Measurements from ENCODE around the gene CHRNA5.
A peak's percentile ranks its signal among the peaks of the same experiment; 100 is the strongest.
"Not testable (repeated sequence)": the region's sequence is repeated elsewhere in the genome, so short reads cannot be mapped to it uniquely, and the experiment has no call there.

Gene CHRNA5

DNA sequence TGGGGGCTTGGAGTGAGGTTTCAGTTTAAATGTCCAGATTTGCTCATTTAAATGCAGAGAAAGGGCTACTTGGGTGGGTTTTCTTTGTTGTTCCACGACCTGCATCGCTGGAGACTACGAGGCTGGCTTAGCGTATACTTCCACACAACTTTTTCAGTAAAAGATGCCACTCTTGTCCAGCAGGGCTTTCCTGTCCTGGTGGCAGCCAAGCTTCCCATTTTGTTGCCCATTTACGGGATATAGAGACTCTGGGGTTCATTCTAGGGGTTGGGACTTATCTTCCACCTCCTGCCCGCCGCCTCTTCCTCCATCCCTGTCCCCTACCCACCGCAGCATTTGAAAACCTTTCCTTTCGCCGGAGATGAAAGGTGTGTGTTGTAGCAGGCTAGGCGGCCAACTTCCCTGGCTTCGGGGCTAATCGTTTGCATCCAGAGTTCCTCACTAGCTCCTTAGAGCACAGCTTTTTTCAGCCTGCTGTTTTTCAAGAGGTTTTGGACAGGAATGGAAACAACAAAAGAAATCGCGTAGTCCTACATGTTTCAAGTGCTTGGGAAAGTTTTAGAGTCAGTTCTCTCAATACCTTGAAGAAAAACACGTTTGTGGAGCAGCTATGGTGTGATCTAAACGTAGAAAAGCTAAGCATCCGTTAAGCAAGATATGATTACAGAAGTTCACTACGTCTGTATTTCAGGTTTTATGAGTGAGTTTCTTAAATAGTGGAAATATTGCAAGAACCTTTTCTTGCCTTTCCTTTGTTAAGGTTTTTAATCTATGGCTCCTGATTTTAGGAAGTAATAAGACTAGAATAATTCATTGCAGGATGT lies 843 bp downstream of the CHRNA5 start:
- DNase-seq = no peak

DNA sequence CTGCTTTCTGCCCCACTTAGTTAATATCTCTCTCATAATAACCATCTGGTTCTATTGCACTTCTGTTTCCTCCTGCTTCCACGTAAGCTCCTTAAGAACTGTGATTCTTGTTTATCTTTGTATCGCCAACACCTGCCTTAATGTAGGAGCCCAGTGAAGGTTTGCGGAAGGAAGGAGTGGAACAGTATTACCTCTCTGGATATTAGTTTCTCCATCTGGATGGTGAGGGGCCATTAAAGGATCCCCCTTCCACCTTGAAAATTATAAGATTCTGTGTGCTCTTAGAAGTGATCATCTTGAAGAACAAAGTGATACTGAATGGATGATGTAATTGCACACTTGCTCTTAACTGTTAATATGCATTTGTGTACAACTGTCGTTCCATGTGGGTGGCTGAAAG lies 2.2 kb downstream of the CHRNA5 start:
- DNase-seq = no peak

DNA sequence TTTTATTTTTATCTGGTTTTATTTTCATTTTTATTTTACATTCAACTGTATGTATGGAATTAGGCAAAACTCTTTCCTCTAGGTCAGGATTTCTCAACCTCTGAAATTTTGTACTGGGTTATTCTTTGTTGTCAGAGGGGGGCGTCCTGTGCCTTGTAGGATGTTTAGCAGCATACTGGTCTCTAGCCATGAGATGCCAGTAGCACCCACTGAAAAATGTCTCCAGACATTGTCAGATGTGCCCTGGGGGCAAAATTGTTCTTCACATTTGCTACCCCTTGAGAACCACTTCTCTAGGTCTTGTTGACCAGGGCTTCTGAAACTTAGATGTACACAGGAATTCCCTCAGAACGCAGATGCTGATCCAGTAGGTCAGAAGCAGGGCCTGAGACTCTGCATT lies 5.4 kb downstream of the CHRNA5 start:
- no peak for DNase-seq

GRCh38 chr15:78571382-78571781 lies 6.1 kb downstream of the CHRNA5 start:
- DNase-seq = no peak

GRCh38 chr15:78573416-78573815 lies 8.1 kb downstream of the CHRNA5 start:
- no peak for DNase-seq

GRCh38 chr15:78574944-78575343 lies 9.6 kb downstream of the CHRNA5 start:
- DNase-seq = no peak

DNA sequence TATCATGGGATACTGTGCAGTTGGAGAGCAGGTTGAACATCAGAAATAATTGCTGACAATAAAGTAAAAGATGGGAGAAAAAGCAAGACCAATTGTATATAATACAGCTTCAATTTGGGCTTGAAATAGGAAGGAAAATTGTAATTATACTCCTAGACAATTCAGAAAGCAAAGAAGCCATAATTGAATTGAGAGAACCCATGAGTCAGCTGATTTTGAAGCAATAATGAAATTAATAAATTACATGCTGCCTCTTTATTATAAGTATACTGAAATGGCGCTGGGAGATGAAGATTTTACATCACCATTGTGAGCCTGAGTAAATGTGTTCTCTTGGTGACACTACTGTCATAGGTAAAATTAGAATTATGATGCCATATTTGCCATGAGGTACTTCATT lies 32.3 kb downstream of the CHRNA5 start:
- no peak for DNase-seq

DNA sequence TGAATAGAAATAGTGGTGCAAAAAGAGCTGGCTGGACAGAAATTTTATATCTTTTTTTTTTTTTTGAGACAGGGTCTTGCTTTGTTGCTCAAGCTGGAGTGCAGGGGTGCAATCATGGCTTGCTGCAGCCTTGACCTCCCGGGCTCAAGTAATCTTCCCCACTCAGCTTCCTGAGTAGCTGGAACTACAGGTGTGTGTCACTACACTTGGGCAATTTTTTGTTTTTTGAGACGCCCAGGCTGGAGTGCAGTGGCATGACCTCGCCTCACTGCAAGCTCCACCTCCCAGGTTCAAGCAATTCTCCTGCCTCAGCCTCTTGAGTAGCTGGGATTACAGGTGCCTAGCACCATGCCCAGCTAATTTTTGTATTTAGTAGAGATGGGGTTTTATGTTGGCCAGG lies 33.0 kb downstream of the CHRNA5 start:
- no peak for DNase-seq

DNA sequence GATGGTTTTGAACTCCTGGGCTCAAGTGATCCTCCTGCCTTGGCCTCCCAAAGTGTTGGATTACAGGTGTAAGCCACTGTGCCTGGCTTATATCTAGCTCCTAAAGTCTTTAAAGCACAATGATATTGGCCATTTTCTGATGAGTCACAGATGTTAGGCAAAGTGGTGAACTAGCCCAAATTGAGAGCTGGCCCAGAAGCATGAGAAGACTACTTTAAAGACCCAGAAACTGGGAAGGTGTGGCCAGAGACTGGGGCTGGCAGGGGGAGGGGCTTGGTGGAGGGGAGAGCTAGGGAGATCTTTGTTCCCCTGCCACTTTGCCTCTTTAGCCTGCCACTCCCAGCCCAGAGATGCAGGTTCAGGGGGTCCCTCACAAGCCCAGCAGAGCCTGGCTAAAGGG lies 33.9 kb downstream of the CHRNA5 start:
- DNase-seq = no peak

- no peak for DNase-seq
Observed at GRCh38 chr15:78603467-78603866, 38.1 kb downstream of the CHRNA5 start.

DNA sequence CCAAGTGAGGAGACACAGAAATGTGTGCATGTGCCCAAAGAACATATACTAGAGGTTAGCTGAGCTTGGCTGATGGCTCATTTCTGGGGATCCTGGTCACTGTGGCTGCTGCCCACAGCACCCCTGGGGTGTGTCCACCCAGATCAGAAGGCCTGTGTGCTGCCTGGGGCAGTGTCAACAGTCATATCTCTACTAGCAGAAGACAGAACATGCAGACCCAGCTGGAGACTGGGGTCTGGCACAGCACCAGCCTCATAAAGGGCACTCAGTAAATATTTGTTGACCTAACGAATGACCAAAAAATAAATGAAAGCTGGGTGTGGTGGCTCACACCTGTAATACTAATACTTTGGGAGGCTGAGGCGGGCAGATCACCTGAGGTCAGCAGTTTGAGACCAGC lies 39.1 kb downstream of the CHRNA5 start:
- no peak for DNase-seq

DNA sequence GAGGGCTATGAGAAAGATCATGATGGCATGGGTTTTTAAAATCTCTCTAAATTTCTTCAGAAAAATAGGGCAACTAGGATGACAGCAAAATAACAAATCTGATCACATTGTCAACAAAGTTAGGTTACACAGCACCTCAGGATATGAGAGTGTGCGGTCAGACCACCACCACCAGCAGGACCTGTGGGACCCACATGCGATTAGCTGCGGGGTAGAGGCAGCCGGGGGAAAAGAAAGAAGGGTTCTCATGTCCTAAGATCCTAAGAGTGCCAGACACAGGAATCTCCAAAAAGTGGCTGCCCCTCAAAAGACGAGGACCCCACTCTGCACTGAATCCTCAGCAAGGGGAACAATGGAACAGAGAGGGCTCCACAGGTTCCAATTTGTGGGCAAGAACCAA lies 39.9 kb downstream of the CHRNA5 start:
- no peak for DNase-seq

DNA sequence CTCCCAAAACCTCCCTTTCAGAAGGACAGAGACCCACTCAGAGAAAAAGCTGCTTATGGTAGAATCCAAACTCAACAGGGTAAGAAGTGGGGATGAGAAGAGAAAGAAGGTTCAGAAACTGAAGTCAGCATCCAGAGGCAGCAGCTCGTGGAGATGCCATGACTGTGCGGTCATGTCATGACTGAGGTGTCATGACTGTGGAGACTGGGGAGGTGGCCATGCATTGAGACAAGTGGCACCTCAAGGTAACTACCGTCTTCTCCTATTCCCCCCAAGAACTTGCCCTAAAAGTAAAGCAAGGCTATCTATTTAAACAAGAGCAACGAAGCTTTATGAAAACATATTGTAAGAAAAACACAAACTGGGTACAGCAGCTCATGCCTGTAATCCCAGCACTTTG lies 40.4 kb downstream of the CHRNA5 start:
- DNase-seq = no peak

- not testable (repeated sequence) for DNase-seq
Observed at GRCh38 chr15:78609551-78609950, 44.2 kb downstream of the CHRNA5 start.

- DNase-seq = no peak
Observed at GRCh38 chr15:78614021-78614420, 48.7 kb downstream of the CHRNA5 start.

- no peak for DNase-seq
Observed at GRCh38 chr15:78615151-78615589, 49.9 kb downstream of the CHRNA5 start.

GRCh38 chr15:78616506-78616905 lies 51.2 kb downstream of the CHRNA5 start:
- DNase-seq = no peak

- DNase-seq = no peak
Observed at GRCh38 chr15:78617076-78617475, 51.8 kb downstream of the CHRNA5 start.

- DNase-seq = no peak
Observed at GRCh38 chr15:78617516-78617915, 52.2 kb downstream of the CHRNA5 start.

DNA sequence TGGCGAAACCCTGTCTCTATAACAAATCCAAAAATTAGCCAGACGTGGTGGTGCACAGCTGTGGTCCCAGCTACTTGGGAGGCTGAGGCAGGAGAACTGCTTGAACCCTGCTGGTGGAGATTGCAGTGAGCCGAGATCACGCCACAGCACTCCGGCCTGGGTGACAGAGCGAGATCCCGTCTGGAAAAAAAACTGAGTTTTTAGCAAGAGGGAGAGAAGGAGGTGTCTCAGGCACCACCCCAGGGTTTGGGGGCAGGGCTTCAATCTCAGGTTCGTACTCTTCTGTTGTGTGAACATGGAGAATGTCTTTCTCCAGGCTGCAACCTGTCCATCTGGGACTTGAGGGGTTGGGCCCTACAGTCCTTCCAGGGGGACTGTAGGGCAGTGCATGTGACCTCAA lies 52.7 kb downstream of the CHRNA5 start:
- DNase-seq = no peak

DNA sequence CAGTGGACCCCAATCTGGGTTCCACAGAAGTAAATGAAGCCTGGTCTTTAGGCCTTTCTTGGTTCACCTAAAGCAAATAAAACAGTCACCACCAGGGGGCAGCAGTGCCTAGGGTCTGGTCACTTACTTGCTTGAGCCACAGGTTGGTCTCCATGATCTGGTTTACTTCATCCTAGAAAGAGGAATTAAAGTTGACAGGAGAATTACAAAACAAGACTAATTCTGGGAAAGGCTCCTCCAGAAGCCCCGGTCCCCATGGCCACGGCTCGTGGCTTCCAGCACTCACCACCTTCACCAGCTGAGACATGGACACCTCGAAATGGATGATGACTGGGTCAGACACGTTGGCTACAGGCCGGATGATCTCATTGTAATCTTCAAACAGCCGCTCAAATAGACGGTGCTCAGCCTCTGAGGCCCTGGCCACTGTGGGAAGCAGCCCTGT lies 53.2 kb downstream of the CHRNA5 start:
- DNase-seq = peak; percentile 50

- no peak for DNase-seq
Observed at GRCh38 chr15:78619022-78619950, 54.0 kb downstream of the CHRNA5 start.

DNA sequence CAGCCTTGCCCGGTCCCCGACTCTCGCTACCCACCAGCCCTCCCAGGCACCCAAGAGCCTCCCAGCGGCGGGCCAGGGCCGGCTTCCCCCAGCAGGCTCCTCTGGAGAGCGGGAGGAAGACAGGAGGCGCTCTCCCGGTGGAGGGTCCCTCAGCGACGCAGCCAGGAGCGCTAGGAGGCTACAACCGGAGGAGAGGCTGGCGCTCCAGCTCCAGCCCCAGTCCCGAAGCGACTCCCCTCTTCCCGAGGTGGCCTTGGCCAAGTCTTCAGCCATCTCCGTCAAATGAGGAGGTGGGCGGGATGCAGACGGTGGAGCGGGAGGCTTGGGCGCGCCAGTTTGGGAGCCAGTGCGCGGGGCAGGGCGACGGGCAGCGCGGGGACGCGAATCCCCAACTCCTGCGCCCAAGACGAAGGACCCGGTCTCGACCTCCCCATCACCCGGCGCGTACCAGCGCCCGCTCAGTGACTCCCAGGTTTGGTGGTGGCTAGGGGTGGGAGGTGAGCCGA lies 54.8 kb downstream of the CHRNA5 start:
- no peak for DNase-seq
